Nephron (organoid): Measurements from ENCODE around the gene TMEM30B.
A peak's percentile ranks its signal among the peaks of the same experiment; 100 is the strongest.

Experiments
- H3K27ac Mint-ChIP-seq, 3 experiments: 2 replicates each; pipeline ENCODE4 v1.8.0; 2020; ENCODE audit warnings: mixed read lengths in 3 of 3, mild to moderate bottlenecking in 2 of 3, moderate library complexity in 1 of 3
- H3K27me3 Mint-ChIP-seq: 2 replicates; pipeline ENCODE4 v1.8.0; 2021; ENCODE audit warnings: low read depth, mild to moderate bottlenecking, moderate library complexity, mixed read lengths
- H3K36me3 Mint-ChIP-seq: 2 replicates; pipeline ENCODE4 v1.8.0; 2020; ENCODE audit warnings: low read depth, mixed read lengths
- H3K4me1 Mint-ChIP-seq: 2 replicates; pipeline ENCODE4 v1.8.0; 2020; ENCODE audit warnings: mixed read lengths
- H3K4me3 Mint-ChIP-seq, 3 experiments: 2 replicates each; pipeline ENCODE4 v1.8.0; 2020; ENCODE audit warnings: mild to moderate bottlenecking in 3 of 3, mixed read lengths in 3 of 3, moderate library complexity in 2 of 3
- H3K9me3 Mint-ChIP-seq: 2 replicates; pipeline ENCODE4 v1.8.0; 2020; ENCODE audit warnings: mixed read lengths
- CTCF ChIP-seq, 3 experiments: fragments of 200-600 bp; sonication (generic); IDR thresholded peaks; one replicate each; pipeline ENCODE4 v1.5.0; 2021; ENCODE audit warnings: antibody characterized with exemption in 3 of 3; ENCODE audit not compliant: unreplicated experiment in 3 of 3

TMEM30B gene

DNA sequence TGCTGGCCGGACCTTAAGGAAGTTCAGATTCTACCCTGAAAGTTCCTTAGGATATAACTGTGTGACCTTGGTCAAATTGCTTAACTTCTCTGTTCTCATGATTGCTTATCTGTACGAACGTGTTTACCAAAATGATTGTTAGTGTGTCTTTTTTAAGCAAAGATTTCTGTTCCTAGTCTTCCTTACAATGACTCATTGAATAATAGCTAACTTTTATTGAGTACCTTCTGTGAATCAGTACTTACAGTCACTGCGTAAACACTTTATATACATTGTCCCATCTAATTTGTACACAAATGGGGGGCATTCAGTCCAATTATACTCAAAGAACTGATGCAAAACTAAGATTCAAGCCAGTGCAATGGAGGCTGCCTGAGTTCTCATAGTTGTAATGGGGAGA, 4.2 kb upstream of the TMEM30B start:
- H3K27me3 Mint-ChIP-seq, result peaks cover 57% of the 10 kb centered on the region
- H3K36me3 Mint-ChIP-seq, result no peaks in the 10 kb centered on the region
- no peaks in the 10 kb centered on the region for H3K9me3 Mint-ChIP-seq
- H3K4me3 Mint-ChIP-seq, result no peak overlapping the region
- peak overlapping the region in 1 of 3 experiments; percentile 38 for H3K27ac Mint-ChIP-seq
- no peak for TF ChIP-seq CTCF (IDR thresholded peaks at IDR 0.05; ENCODE audit: unreplicated experiment in 3 of 3)
- peaks cover 17% of the 10 kb centered on the region for H3K4me1 Mint-ChIP-seq

DNA sequence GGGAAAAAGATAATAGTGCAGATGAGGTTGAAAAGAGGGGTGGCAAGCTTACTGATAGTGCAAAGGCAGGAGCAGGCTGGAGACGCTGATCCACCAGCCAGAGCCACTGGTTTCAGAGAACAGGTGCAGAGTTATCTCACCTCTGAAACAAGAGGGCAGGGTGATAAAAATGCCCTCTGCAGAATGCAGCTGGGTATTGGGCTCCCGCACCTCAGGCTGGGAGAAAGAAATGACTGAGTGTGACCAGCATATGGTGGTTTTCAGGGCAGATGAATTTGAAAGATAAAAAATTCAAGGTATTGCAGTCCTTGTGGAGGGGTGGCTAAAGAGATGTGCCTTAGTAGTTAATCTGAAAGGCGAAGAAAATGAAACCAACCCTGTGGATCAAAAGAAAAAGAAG, 2.9 kb upstream of the TMEM30B start:
- Mint-ChIP-seq H3K27ac (no peak overlapping the region), H3K4me3 (no peak overlapping the region), H3K36me3 (no peaks in the 10 kb centered on the region), H3K4me1 (peaks cover 22% of the 10 kb centered on the region), H3K9me3 (no peaks in the 10 kb centered on the region), H3K27me3 (peaks cover 63% of the 10 kb centered on the region)
- TF ChIP-seq CTCF (IDR thresholded peaks at IDR 0.05; ENCODE audit: unreplicated experiment in 3 of 3), result no peak

DNA sequence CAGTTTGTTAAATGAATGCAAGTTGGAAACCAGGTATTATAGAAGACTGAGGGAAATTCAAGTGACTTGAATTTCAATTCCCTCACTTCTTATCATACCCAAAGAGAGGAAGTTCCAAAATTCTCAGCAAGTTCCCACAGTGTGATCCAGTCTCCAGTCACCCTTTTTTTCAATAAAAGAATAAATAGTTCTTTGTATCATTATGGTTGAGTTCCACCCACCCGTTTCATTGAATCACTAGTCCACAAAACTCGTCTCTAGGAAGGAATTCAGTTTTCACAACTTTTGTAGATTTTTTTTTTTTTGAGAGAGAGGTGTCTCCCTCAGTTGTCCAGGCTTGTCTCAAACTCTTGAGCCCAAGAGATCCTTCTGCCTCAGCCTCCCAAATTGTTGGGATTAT, 1.6 kb upstream of the TMEM30B start:
- H3K27ac Mint-ChIP-seq, result no peak overlapping the region
- peak overlapping the region in 2 of 3 experiments; percentile 7 to 22 for H3K4me3 Mint-ChIP-seq
- H3K36me3 Mint-ChIP-seq, result no peaks in the 10 kb centered on the region
- H3K27me3 Mint-ChIP-seq, result peaks cover 74% of the 10 kb centered on the region
- no peak for TF ChIP-seq CTCF (IDR thresholded peaks at IDR 0.05; ENCODE audit: unreplicated experiment in 3 of 3)
- no peaks in the 10 kb centered on the region for H3K9me3 Mint-ChIP-seq
- peaks cover 27% of the 10 kb centered on the region for H3K4me1 Mint-ChIP-seq

GRCh38 chr14:61281948-61282275, 774 bp upstream of the TMEM30B start:
- no peaks in the 10 kb centered on the region for H3K9me3 Mint-ChIP-seq
- no peaks in the 10 kb centered on the region for H3K36me3 Mint-ChIP-seq
- H3K27ac Mint-ChIP-seq, result peak overlapping the region in 2 of 3 experiments; percentile 56 to 89
- peak overlapping the region; percentile 79 to 92 (median 86) for H3K4me3 Mint-ChIP-seq
- TF ChIP-seq CTCF (IDR thresholded peaks at IDR 0.05; ENCODE audit: unreplicated experiment in 3 of 3), result no peak
- H3K27me3 Mint-ChIP-seq, result peaks cover 75% of the 10 kb centered on the region
- peaks cover 27% of the 10 kb centered on the region for H3K4me1 Mint-ChIP-seq

GRCh38 chr14:61280526-61281185, 482 bp downstream of the TMEM30B start:
- peak; percentile 42 to 49 (median 43) for TF ChIP-seq CTCF (IDR thresholded peaks at IDR 0.05; ENCODE audit: unreplicated experiment in 3 of 3)
- Mint-ChIP-seq H3K36me3 (no peaks in the 10 kb centered on the region), H3K4me3 (peak overlapping the region; percentile 82 to 86 (median 86)), H3K9me3 (no peaks in the 10 kb centered on the region), H3K27ac (peak overlapping the region; percentile 15 to 54 (median 33)), H3K4me1 (peaks cover 19% of the 10 kb centered on the region), H3K27me3 (peaks cover 74% of the 10 kb centered on the region)

DNA sequence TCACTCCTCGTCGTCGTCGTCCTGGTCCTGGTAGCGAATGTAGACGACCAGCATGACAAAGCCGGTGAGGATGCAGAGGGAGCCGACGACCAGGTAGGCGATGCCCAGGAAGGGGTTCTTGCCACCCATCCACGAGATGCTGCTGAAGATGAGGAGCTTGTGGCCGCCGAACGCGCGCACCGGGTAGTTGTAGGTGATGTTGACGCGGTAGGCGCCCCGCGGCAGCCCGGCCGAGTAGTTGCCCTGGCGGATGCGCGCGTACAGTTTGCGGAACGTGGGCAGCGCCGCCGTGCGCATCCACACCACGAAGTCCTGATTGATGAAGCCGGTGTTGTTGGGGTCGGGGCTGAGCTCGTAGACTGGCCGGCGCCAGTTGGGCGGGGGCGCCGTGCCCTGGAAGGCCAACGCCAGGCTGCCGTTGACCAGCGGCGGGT, 1.0 kb downstream of the TMEM30B start:
- TF ChIP-seq CTCF (IDR thresholded peaks at IDR 0.05; ENCODE audit: unreplicated experiment in 3 of 3), result no peak
- Mint-ChIP-seq H3K4me1 (peaks cover 15% of the 10 kb centered on the region), H3K27ac (peak overlapping the region; percentile 15 to 54 (median 33)), H3K9me3 (no peaks in the 10 kb centered on the region), H3K4me3 (peak overlapping the region; percentile 82 to 86 (median 86)), H3K36me3 (no peaks in the 10 kb centered on the region), H3K27me3 (peaks cover 75% of the 10 kb centered on the region)
